AG04450 (cell line): ENCODE measurements around the gene INSYN2B. TPM values are rescaled to one million over a fixed set of nuclear protein-coding genes. Genes with fewer than 3 reads are reported as not detected.

Experiments
- CTCF ChIA-PET: fragments of 300-600, 350-600 bp; formaldehyde crosslinking; extraction: SDS; loops from one replicate; lab custom pipeline; 2022; ENCODE audit warnings: antibody characterized with exemption, inconsistent platforms; lab: Charles Lee
- POLR2A ChIA-PET: fragments of 350-600 bp; formaldehyde crosslinking; extraction: SDS; loops from one replicate; lab custom pipeline; 2021; ENCODE audit warnings: antibody characterized with exemption, inconsistent platforms; lab: Yijun Ruan, JAX
- DNase-seq: peaks from one replicate; pipeline ENCODE4 v3.0.0-alpha.2; 2011; ENCODE audit warnings: low read depth, low spot score
- H3K27ac ChIP-seq: one replicate; pipeline ENCODE4 v1.5.1; 2012; ENCODE audit warnings: low read depth, low read length, control low read depth
- H3K27me3 ChIP-seq: one replicate; pipeline ENCODE4 v1.6.0; 2012; ENCODE audit warnings: low read length; ENCODE audit not compliant: control insufficient read depth, insufficient read depth
- H3K4me3 ChIP-seq: 2 replicates; pipeline ENCODE4 v1.5.1; 2011; ENCODE audit warnings: mild to moderate bottlenecking, low read depth, low read length, control low read depth
- H3K9me3 ChIP-seq: 2 replicates; pipeline ENCODE4 v1.5.1; 2012; ENCODE audit warnings: low read length; ENCODE audit not compliant: control insufficient read depth, insufficient read depth
- polyA plus RNA-seq: library from polyadenylated mRNA; depleted of rRNA; stranded (reverse); fragments of >200 nt; gene quantifications from 2 replicates; pipeline ENCODE4 v1.2.3, GENCODE V29; 2011
- TF ChIP-seq, protein P1 (sequence below): IDR thresholded peaks from 2 replicates; pipeline ENCODE4 v1.5.1; 2011; ENCODE audit warnings: low read depth, low read length, control low read depth, inconsistent platforms

Gene INSYN2B
- polyA plus RNA-seq, 1 experiment = 6.8 TPM

DNA sequence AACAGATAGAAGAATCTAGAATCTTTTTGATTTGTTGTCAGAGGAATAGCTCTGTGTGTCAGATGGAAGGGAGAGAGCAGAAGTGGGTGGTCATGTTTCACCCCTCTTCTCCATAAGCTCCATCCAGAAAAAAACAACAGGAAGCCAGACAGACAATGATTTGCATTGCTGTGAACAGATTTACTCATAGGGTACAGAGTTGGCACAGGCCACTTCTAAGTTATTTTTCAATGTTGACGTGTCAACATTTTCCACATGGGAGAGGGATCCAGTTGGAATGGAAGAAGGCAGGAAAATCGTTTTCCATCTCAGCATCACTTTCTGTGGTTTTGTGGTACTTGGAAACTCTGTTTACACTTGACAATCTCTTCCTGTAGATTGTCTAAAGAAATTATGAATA is 86.7 kb downstream of the INSYN2B start:
- no peak for DNase-seq
- CTCF ChIA-PET = interaction anchor here (0.7 to 1.7 kb wide), 3 partner anchors 87 to 946 kb away, joined by 3 to 7 read pairs (median 3); partner anchors contain the start of gene INSYN2B
- Histone ChIP-seq H3K4me3 (no peak overlapping the region), H3K27me3 (no peaks in the 10 kb centered on the region), H3K9me3 (no peaks in the 10 kb centered on the region), H3K27ac (no peak overlapping the region)
- TF ChIP-seq, protein P1, sequence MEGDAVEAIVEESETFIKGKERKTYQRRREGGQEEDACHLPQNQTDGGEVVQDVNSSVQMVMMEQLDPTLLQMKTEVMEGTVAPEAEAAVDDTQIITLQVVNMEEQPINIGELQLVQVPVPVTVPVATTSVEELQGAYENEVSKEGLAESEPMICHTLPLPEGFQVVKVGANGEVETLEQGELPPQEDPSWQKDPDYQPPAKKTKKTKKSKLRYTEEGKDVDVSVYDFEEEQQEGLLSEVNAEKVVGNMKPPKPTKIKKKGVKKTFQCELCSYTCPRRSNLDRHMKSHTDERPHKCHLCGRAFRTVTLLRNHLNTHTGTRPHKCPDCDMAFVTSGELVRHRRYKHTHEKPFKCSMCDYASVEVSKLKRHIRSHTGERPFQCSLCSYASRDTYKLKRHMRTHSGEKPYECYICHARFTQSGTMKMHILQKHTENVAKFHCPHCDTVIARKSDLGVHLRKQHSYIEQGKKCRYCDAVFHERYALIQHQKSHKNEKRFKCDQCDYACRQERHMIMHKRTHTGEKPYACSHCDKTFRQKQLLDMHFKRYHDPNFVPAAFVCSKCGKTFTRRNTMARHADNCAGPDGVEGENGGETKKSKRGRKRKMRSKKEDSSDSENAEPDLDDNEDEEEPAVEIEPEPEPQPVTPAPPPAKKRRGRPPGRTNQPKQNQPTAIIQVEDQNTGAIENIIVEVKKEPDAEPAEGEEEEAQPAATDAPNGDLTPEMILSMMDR = no peak
- POLR2A ChIA-PET = interaction anchor here (0.6 kb wide), 1 partner anchor 18 kb away, joined by 3 read pairs; no protein-coding TSS in a partner anchor

DNA sequence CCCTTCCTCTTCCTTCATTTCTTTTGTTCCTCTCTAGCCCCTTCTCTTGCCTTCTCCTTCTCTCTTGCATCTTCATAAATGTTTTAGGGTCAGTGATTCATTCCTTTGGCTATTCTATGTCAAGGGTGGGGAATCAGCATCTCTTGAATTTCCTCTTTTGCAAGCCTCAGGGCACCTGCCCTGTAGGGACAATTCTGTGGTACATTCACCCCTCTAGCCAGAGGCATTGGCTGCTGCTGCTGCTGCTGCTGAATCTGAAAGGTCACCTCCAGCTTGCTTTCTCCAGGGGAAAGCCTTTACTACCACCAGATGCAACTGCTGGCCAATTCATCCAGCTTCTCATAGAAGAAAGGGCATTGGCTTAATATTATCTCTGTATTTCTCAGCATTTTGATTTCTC is 87.3 kb downstream of the INSYN2B start:
- ChIA-PET POLR2A (interaction anchor here (0.6 kb wide), 2 partner anchors 10 to 17 kb away, joined by 3 to 7 read pairs; no protein-coding TSS in a partner anchor), CTCF (interaction anchor here (0.8 to 1.7 kb wide), 2 partner anchors 87 to 192 kb away, joined by 3 to 7 read pairs; partner anchors contain the start of gene INSYN2B)
- TF ChIP-seq, protein P1 = no peak
- no peak for DNase-seq
- Histone ChIP-seq H3K4me3 (no peak overlapping the region), H3K27ac (no peak overlapping the region), H3K9me3 (no peaks in the 10 kb centered on the region), H3K27me3 (no peaks in the 10 kb centered on the region)

DNA sequence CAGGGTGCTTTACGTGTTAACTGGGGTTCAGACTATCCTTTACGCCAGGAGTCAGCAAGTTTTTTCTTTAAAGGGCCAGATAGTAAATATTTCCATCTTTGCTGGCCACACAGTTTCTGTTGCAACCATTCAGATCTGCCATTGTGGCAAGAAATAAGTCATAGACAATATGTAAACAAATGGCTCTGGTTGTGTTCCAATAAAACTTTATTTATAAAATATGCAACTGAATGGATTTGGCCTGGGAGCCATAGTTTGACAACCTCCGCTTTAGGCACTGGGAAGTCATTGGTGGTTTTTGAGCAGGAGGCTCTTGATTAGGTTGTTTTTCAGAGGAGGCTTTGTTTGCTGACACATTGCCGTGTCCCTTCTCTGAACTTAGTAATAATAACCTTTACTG is 90.7 kb downstream of the INSYN2B start:
- ChIA-PET POLR2A (no interaction called here), CTCF (no interaction called here)
- Histone ChIP-seq H3K4me3 (no peak overlapping the region), H3K27ac (no peak overlapping the region), H3K9me3 (no peaks in the 10 kb centered on the region), H3K27me3 (no peaks in the 10 kb centered on the region)
- DNase-seq = no peak
- TF ChIP-seq, protein P1 = no peak

DNA sequence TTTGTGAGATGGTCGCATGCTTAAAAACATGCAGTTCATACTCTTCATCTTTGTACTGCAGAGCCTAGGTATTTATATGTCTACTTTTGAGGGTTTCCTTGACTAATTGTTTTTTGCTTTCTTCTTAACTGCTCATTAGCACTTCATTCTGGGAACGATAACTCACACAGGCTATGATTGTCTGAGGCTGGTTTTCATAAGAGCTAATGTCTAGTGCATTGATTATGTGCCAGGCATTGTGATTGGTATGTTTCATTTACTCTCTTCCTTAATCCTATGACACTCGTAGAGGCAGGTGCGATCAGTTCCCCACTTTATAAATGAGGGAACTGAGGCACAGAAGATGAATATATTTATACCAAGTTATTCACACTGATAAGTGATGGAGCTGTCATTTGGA is 93.6 kb downstream of the INSYN2B start:
- Histone ChIP-seq H3K4me3 (no peak overlapping the region), H3K27me3 (no peaks in the 10 kb centered on the region), H3K27ac (no peak overlapping the region), H3K9me3 (no peaks in the 10 kb centered on the region)
- ChIA-PET POLR2A (no interaction called here), CTCF (no interaction called here)
- DNase-seq = no peak
- TF ChIP-seq, protein P1 = no peak

DNA sequence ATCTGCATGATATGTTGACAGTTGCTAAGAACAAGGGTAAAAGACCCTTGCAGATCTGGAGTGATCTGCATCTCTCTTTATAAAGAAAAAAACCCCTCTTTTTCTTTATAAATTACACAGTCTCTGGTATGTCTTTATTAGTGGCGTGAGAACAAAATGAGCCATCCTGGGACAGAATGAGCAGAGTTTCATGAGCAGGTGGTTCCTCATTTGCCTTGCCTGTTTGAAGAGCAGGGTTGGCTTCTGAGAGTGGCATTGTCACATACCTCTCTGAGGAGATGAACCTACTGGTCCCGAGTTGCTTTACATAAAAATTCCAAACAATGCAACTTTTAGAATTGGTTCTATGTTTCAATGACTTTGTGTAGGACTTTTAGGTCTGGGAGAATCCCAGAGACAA is 94.3 kb downstream of the INSYN2B start:
- ChIA-PET CTCF (no interaction called here), POLR2A (no interaction called here)
- no peak for DNase-seq
- Histone ChIP-seq H3K9me3 (no peaks in the 10 kb centered on the region), H3K4me3 (no peak overlapping the region), H3K27ac (no peak overlapping the region), H3K27me3 (no peaks in the 10 kb centered on the region)
- TF ChIP-seq, protein P1 = no peak
